Motor neuron (in vitro differentiated cells): ENCODE data around the gene SEMA5B. TPM values are rescaled to one million over a fixed set of nuclear protein-coding genes. Genes with fewer than 3 reads are reported as not detected.
A peak's percentile ranks its signal among the peaks of the same experiment; 100 is the strongest.

ENCODE experiments used
- ATAC-seq, 8 experiments: fragments of 200-7000 bp; cut with Tn5 transposase; replicated peaks in 6 of 8; 2 replicates each; pipeline ENCODE4 v1.8.0; 2021; ENCODE audit warnings: mild to moderate bottlenecking in 8 of 8, moderate library complexity in 8 of 8
- H3K27ac ChIP-seq, 2 donors: fragments of 250-450 bp; sonication (Bioruptor Pico); 2 replicates each; pipeline ENCODE4 v1.9.0; 2021; ENCODE audit warnings: antibody characterized with exemption in 2 of 2, mild to moderate bottlenecking in 2 of 2, moderate library complexity in 1 of 2
- H3K4me1 ChIP-seq, 2 donors: fragments of 250-450 bp; sonication (Bioruptor Pico); replicated peaks in 1 of 2; 2 replicates each; pipeline ENCODE4 v1.6.1; 2021; ENCODE audit warnings: antibody characterized with exemption in 2 of 2, mild to moderate bottlenecking in 2 of 2, moderate library complexity in 1 of 2
- H3K4me3 ChIP-seq, 5 donors: fragments of 250-450 bp; sonication (Bioruptor Pico); 2 replicates each; pipeline ENCODE4 v1.9.0; 2021; ENCODE audit warnings: antibody characterized with exemption in 5 of 5, mild to moderate bottlenecking in 5 of 5, moderate library complexity in 4 of 5
- WGBS, 10 experiments: fragments of 450-650 bp; shearing (Covaris generic); methylation state at CpG; one replicate each; pipeline ENCODE4 v1.0.0; 2022; 5-methylcytosine and 5-hydroxymethylcytosine counted together
- in situ Hi-C, 9 experiments: fragments of 400-800 bp; cut with MboI; loops; one replicate each; pipeline ENCODE4 v1.15.0; 2021; ENCODE audit warnings: low sequenced_read_pairs in 9 of 9, low pct_unique_long_range_greater_than_20kb in 2 of 9; ENCODE audit not compliant: unreplicated experiment in 9 of 9
- total RNA-seq, 8 experiments: library from RNA; unstranded; fragments of 300-600 nt; gene quantifications; 2 replicates each; pipeline versions ENCODE4 v1.2.3 to v1.2.4, GENCODE V29; 2022

SEMA5B gene
- total RNA-seq, 8 experiments from 2014 or later, result 0.38 to 34.5 (median 21.4) TPM

GRCh38 chr3:122929188-122930062 lies 98.1 kb downstream of the SEMA5B start:
- peak in 6 of 8 experiments; percentile 3 to 63 (median 35) for ATAC-seq
- peak overlapping the region in 1 of 2 donors; percentile 74 for H3K27ac ChIP-seq
- H3K4me1 ChIP-seq, result peaks cover 12 to 13% of the 10 kb centered on the region in 2 donors
- no peak overlapping the region for H3K4me3 ChIP-seq
- WGBS, 10 experiments, result 12 to 100% (median 65%) methylated on average over 1 to 7 of the region's 12 CpGs; no CpG with 5 or more reads in 4 of the 10 experiments
- in situ Hi-C loops, result loop anchor here in 1 of 9 experiments (25.0 kb wide), 1 partner anchor 108 kb away; the partner anchor contains the start of gene SEMA5B

- H3K4me3 ChIP-seq, result no peak overlapping the region
- in situ Hi-C loops, result loop anchor here in 1 of 9 experiments (25.0 kb wide), 1 partner anchor 109 kb away; the partner anchor contains the start of gene SEMA5B
- ATAC-seq, result peak in 6 of 8 experiments; percentile 12 to 36 (median 20)
- no peak overlapping the region for H3K27ac ChIP-seq
- WGBS, 10 experiments, result 76 to 100% (median 91%) methylated on average over 1 to 11 of the region's 24 CpGs; no CpG with 5 or more reads in 4 of the 10 experiments
- peaks cover 12 to 13% of the 10 kb centered on the region in 2 donors for H3K4me1 ChIP-seq
Measured at GRCh38 chr3:122928396-122929187, 99.0 kb downstream of the SEMA5B start.

GRCh38 chr3:122927726-122928125 lies 99.8 kb downstream of the SEMA5B start:
- in situ Hi-C loops, result loop anchor here in 1 of 9 experiments (25.0 kb wide), 1 partner anchor 110 kb away; the partner anchor contains the start of gene SEMA5B
- H3K4me3 ChIP-seq, result no peak overlapping the region
- peaks cover 12 to 13% of the 10 kb centered on the region in 2 donors for H3K4me1 ChIP-seq
- no peak for ATAC-seq
- WGBS, 10 experiments, result 93 to 100% (median 100%) methylated on average over 1 to 2 of the region's 10 CpGs; no CpG with 5 or more reads in 6 of the 10 experiments
- H3K27ac ChIP-seq, result no peak overlapping the region

- H3K4me1 ChIP-seq, result peaks cover 12 to 13% of the 10 kb centered on the region in 2 donors
- in situ Hi-C loops, result loop anchor here in 1 of 9 experiments (25.0 kb wide), 1 partner anchor 110 kb away; the partner anchor contains the start of gene SEMA5B
- no peak overlapping the region for H3K4me3 ChIP-seq
- WGBS, 10 experiments, result 50 to 100% (median 100%) methylated on average over 1 to 3 of the region's 3 CpGs; no CpG with 5 or more reads in 5 of the 10 experiments
- ATAC-seq, result no peak
- H3K27ac ChIP-seq, result no peak overlapping the region
Measured at GRCh38 chr3:122926811-122927210, 100.8 kb downstream of the SEMA5B start.

- in situ Hi-C loops, result loop anchor here in 1 of 9 experiments (25.0 kb wide), 1 partner anchor 111 kb away; the partner anchor contains the start of gene SEMA5B
- ATAC-seq, result peak in 1 of 8 experiments; percentile 3
- WGBS, 10 experiments, result 57 to 96% (median 83%) methylated on average over 1 to 9 of the region's 20 CpGs; no CpG with 5 or more reads in 4 of the 10 experiments
- Histone ChIP-seq H3K27ac (no peak overlapping the region), H3K4me3 (no peak overlapping the region), H3K4me1 (peaks cover 12 to 13% of the 10 kb centered on the region in 2 donors)
Measured at GRCh38 chr3:122926322-122926721, 101.2 kb downstream of the SEMA5B start.

GRCh38 chr3:122925756-122926155 lies 101.8 kb downstream of the SEMA5B start:
- Histone ChIP-seq H3K27ac (no peak overlapping the region), H3K4me1 (peaks cover 12 to 13% of the 10 kb centered on the region in 2 donors), H3K4me3 (no peak overlapping the region)
- 71% methylated on average over 1 of the region's 1 CpG; no CpG with 5 or more reads in 9 of the 10 experiments for WGBS, 10 experiments
- ATAC-seq, result no peak
- in situ Hi-C loops, result loop anchor here in 1 of 9 experiments (25.0 kb wide), 1 partner anchor 112 kb away; the partner anchor contains the start of gene SEMA5B

GRCh38 chr3:122924056-122924455 lies 103.5 kb downstream of the SEMA5B start:
- WGBS, 10 experiments, result 0 to 100% (median 80%) methylated on average over 1 to 2 of the region's 2 CpGs; no CpG with 5 or more reads in 5 of the 10 experiments
- in situ Hi-C loops, result no loop called here
- Histone ChIP-seq H3K4me3 (no peak overlapping the region), H3K4me1 (no peaks in the 10 kb centered on the region), H3K27ac (no peak overlapping the region)
- peak in 3 of 8 experiments; percentile 30 to 74 (median 68) for ATAC-seq

- WGBS, 10 experiments, result 36 to 100% (median 76%) methylated on average over 1 to 5 of the region's 6 CpGs; no CpG with 5 or more reads in 5 of the 10 experiments
- no peak overlapping the region for H3K27ac ChIP-seq
- in situ Hi-C loops, result no loop called here
- no peak for ATAC-seq
- no peaks in the 10 kb centered on the region for H3K4me1 ChIP-seq
- no peak overlapping the region for H3K4me3 ChIP-seq
Measured at GRCh38 chr3:122923611-122924010, 104.0 kb downstream of the SEMA5B start.

GRCh38 chr3:122921791-122922651 lies 105.5 kb downstream of the SEMA5B start:
- in situ Hi-C loops, result no loop called here
- no peaks in the 10 kb centered on the region for H3K4me1 ChIP-seq
- WGBS, 10 experiments, result 75 to 100% (median 95%) methylated on average over 2 to 7 of the region's 68 CpGs; no CpG with 5 or more reads in 7 of the 10 experiments
- H3K4me3 ChIP-seq, result no peak overlapping the region
- peak in 3 of 8 experiments; percentile 33 to 74 (median 45) for ATAC-seq
- H3K27ac ChIP-seq, result no peak overlapping the region

GRCh38 chr3:122920986-122921385 lies 106.6 kb downstream of the SEMA5B start:
- WGBS, 10 experiments, result 92 to 100% (median 100%) methylated on average over 2 to 3 of the region's 6 CpGs; no CpG with 5 or more reads in 7 of the 10 experiments
- H3K27ac ChIP-seq, result no peak overlapping the region
- no peak for ATAC-seq
- in situ Hi-C loops, result no loop called here
- H3K4me1 ChIP-seq, result no peaks in the 10 kb centered on the region
- no peak overlapping the region for H3K4me3 ChIP-seq

- no peak for ATAC-seq
- Histone ChIP-seq H3K4me1 (no peaks in the 10 kb centered on the region), H3K27ac (no peak overlapping the region), H3K4me3 (no peak overlapping the region)
- in situ Hi-C loops, result no loop called here
- 0 to 60% (median 48%) methylated on average over 1 to 3 of the region's 3 CpGs; no CpG with 5 or more reads in 7 of the 10 experiments for WGBS, 10 experiments
Measured at GRCh38 chr3:122919291-122919610, 108.3 kb downstream of the SEMA5B start.
